ENCODE data around the gene ZNF81.

- no peak for TF ChIP-seq EZH2 (IDR thresholded peaks at IDR 0.05; ENCODE audit: low read length, unreplicated experiment)
- TF ChIP-seq, protein P1, sequence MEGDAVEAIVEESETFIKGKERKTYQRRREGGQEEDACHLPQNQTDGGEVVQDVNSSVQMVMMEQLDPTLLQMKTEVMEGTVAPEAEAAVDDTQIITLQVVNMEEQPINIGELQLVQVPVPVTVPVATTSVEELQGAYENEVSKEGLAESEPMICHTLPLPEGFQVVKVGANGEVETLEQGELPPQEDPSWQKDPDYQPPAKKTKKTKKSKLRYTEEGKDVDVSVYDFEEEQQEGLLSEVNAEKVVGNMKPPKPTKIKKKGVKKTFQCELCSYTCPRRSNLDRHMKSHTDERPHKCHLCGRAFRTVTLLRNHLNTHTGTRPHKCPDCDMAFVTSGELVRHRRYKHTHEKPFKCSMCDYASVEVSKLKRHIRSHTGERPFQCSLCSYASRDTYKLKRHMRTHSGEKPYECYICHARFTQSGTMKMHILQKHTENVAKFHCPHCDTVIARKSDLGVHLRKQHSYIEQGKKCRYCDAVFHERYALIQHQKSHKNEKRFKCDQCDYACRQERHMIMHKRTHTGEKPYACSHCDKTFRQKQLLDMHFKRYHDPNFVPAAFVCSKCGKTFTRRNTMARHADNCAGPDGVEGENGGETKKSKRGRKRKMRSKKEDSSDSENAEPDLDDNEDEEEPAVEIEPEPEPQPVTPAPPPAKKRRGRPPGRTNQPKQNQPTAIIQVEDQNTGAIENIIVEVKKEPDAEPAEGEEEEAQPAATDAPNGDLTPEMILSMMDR (conservative IDR thresholded peaks at IDR 0.05; ENCODE audit: low read depth, low read length) = no peak
- no peak for TF ChIP-seq EZH2phosphoT487 (IDR thresholded peaks at IDR 0.05; ENCODE audit: borderline replicate concordance, low read length)
These were observed 40.6 kb downstream of the ZNF81 start for GRCh38 chrX:47877327-47877726.

Measured in PC-3 (cell line).